Astrocyte (in vitro differentiated cells and primary cell): ENCODE measurements around the gene IQGAP2.

Experiments used
- CTCF ChIP-seq: IDR thresholded peaks from 2 replicates; pipeline ENCODE4 v1.5.1; 2011; ENCODE audit warnings: low read depth, mild to moderate bottlenecking, inconsistent platforms, low read length, moderate library complexity; ENCODE audit not compliant: insufficient read depth
- EZH2 ChIP-seq: IDR thresholded peaks from 2 replicates; pipeline ENCODE4 v1.6.1; 2012; ENCODE audit warnings: mild to moderate bottlenecking, low read length, inconsistent platforms; ENCODE audit not compliant: insufficient read depth

- TF ChIP-seq CTCF: no peak
- TF ChIP-seq EZH2: no peak
Observed at GRCh38 chr5:76590027-76590426, 186.9 kb downstream of the IQGAP2 start.
